Esophagus squamous epithelium (tissue), 4 donors: ENCODE results near the gene PPIA.

Experiments used
- CTCF ChIP-seq, 6 experiments: fragments of 450-650 bp in 4 of 6; fragments of 200-600 bp in 2 of 6; sonication (generic) in 2 of 6; IDR thresholded peaks; one replicate each; pipeline ENCODE4 v1.5.1; 2016 to 2019; ENCODE audit warnings: antibody characterized with exemption in 6 of 6, mild to moderate bottlenecking in 4 of 6, moderate library complexity in 4 of 6
- POLR2A ChIP-seq, 4 donors: fragments of 450-650 bp; IDR thresholded peaks; one replicate each; pipeline ENCODE4 v1.6.1; 2017; ENCODE audit warnings: antibody characterized with exemption in 4 of 4, mild to moderate bottlenecking in 4 of 4, moderate library complexity in 3 of 4

DNA sequence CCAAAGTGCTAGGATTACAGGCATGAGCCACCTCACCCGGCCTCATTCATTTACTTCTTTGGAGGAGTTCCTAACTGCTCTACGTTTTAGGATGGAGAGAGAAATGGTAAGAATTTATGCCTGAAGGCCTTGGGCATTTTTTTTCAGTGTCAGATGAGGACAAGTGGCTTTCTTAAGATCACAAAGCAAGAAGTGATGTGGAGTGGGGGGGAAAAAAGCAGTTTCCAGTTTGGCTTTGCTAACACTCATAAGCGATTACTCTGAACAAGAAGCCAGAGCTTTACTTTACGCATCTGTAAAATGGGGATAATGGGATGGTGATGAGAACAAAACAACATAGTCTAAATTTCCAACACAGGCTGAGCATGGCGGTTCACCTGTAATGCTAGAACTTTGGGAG is 2.6 kb upstream of the PPIA start:
- TF ChIP-seq POLR2A (IDR thresholded peaks at IDR 0.05) (no peak), CTCF (IDR thresholded peaks at IDR 0.05) (no peak)
